Measurements from ENCODE around the gene NACC1. TPM values are rescaled to one million over a fixed set of nuclear protein-coding genes. Genes with fewer than 3 reads are reported as not detected.
"Not testable (repeated sequence)": the region's sequence is repeated elsewhere in the genome, so short reads cannot be mapped to it uniquely, and the experiment has no call there.

The NACC1 gene
- polyA plus RNA-seq, 1 donor (not counting 4 experiments of a cell fraction or from before 2014, with no cell fraction given): 32.9 TPM

- Histone ChIP-seq H3K36me3 (ENCODE audit: control insufficient read depth in 2 of 2, extremely low read depth in 1 of 2, insufficient read depth in 2 of 2, low read length in 2 of 2) (peaks cover 17 to 27% of the 10 kb centered on the region in 2 experiments), H3K27me3 (ENCODE audit: control insufficient read depth, extremely low read depth, insufficient read depth, low read length) (no peaks in the 10 kb centered on the region), H3K4me2 (ENCODE audit: control insufficient read depth, extremely low read depth, insufficient read depth, low read depth, low read length) (no peak overlapping the region), H3K27ac (ENCODE audit: control insufficient read depth, insufficient read depth, low read length) (no peak overlapping the region), H3K79me2 (ENCODE audit: control insufficient read depth, insufficient read depth, low read length) (peaks cover 11% of the 10 kb centered on the region), H3K9me3 (ENCODE audit: control insufficient read depth, low read depth, low read length) (no peaks in the 10 kb centered on the region), H3K9me1 (ENCODE audit: control insufficient read depth, extremely low read depth, insufficient read depth, low read length) (no peaks in the 10 kb centered on the region), H4K20me1 (ENCODE audit: control insufficient read depth, extremely low read depth, insufficient read depth, low read length) (no peaks in the 10 kb centered on the region), H3K4me1 (ENCODE audit: control insufficient read depth, extremely low read depth, insufficient read depth, low read length) (no peaks in the 10 kb centered on the region), H3K4me3 (ENCODE audit: control insufficient read depth in 2 of 3, extremely low read depth in 1 of 3, insufficient read depth in 2 of 3, low read depth in 1 of 3, low read length in 3 of 3) (no peak overlapping the region), H3K9ac (ENCODE audit: control insufficient read depth, extremely low read depth, insufficient read depth, low read length) (no peak overlapping the region), H2AFZ (ENCODE audit: control insufficient read depth, low read length) (no peak overlapping the region)
- no peak for DNase-seq (ENCODE audit: low read depth, low spot score)
- dilution Hi-C loops (cut with MboI; ENCODE audit: extremely low pct_ligation_motif_present, low sequenced_read_pairs): no loop called here
- no peak for FAIRE-seq
- TF ChIP-seq CTCF (optimal IDR thresholded peaks at IDR 0.05 in 1 of 3, IDR thresholded peaks at IDR 0.05 in 1 of 3, conservative IDR thresholded peaks at IDR 0.05 in 1 of 3; ENCODE audit: extremely low read depth in 1 of 3, insufficient read depth in 2 of 3, low read length in 3 of 3) (no peak), EZH2 (IDR thresholded peaks at IDR 0.05; ENCODE audit: low read length) (no peak)
These were observed 21.7 kb downstream of the NACC1 start for GRCh38 chr19:13139633-13140311.

GRCh38 chr19:13146763-13147563 lies 28.9 kb downstream of the NACC1 start:
- H3K4me1 ChIP-seq (ENCODE audit: control insufficient read depth, extremely low read depth, insufficient read depth, low read length): peaks cover 2% of the 10 kb centered on the region
- no peaks in the 10 kb centered on the region for H3K27me3 ChIP-seq (ENCODE audit: control insufficient read depth, extremely low read depth, insufficient read depth, low read length)
- DNase-seq (ENCODE audit: low read depth, low spot score): no peak
- H3K4me2 ChIP-seq (ENCODE audit: control insufficient read depth, extremely low read depth, insufficient read depth, low read depth, low read length): no peak overlapping the region
- no peak overlapping the region for H3K9ac ChIP-seq (ENCODE audit: control insufficient read depth, extremely low read depth, insufficient read depth, low read length)
- no peak overlapping the region for H3K4me3 ChIP-seq (ENCODE audit: control insufficient read depth in 2 of 3, extremely low read depth in 1 of 3, insufficient read depth in 2 of 3, low read depth in 1 of 3, low read length in 3 of 3)
- H3K9me3 ChIP-seq (ENCODE audit: control insufficient read depth, low read depth, low read length): no peaks in the 10 kb centered on the region
- H3K9me1 ChIP-seq (ENCODE audit: control insufficient read depth, extremely low read depth, insufficient read depth, low read length): no peaks in the 10 kb centered on the region
- H3K36me3 ChIP-seq (ENCODE audit: control insufficient read depth in 2 of 2, extremely low read depth in 1 of 2, insufficient read depth in 2 of 2, low read length in 2 of 2): peaks cover 7 to 8% of the 10 kb centered on the region in 2 experiments
- no peak overlapping the region for H2AFZ ChIP-seq (ENCODE audit: control insufficient read depth, low read length)
- peaks cover 23% of the 10 kb centered on the region for H3K79me2 ChIP-seq (ENCODE audit: control insufficient read depth, insufficient read depth, low read length)
- H4K20me1 ChIP-seq (ENCODE audit: control insufficient read depth, extremely low read depth, insufficient read depth, low read length): no peaks in the 10 kb centered on the region
- H3K27ac ChIP-seq (ENCODE audit: control insufficient read depth, insufficient read depth, low read length): no peak overlapping the region
- FAIRE-seq: no peak
- dilution Hi-C loops (cut with MboI; ENCODE audit: extremely low pct_ligation_motif_present, low sequenced_read_pairs): no loop called here
- TF ChIP-seq CTCF (optimal IDR thresholded peaks at IDR 0.05 in 1 of 3, IDR thresholded peaks at IDR 0.05 in 1 of 3, conservative IDR thresholded peaks at IDR 0.05 in 1 of 3; ENCODE audit: extremely low read depth in 1 of 3, insufficient read depth in 2 of 3, low read length in 3 of 3): no peak
- no peak for TF ChIP-seq EZH2 (IDR thresholded peaks at IDR 0.05; ENCODE audit: low read length)

DNA sequence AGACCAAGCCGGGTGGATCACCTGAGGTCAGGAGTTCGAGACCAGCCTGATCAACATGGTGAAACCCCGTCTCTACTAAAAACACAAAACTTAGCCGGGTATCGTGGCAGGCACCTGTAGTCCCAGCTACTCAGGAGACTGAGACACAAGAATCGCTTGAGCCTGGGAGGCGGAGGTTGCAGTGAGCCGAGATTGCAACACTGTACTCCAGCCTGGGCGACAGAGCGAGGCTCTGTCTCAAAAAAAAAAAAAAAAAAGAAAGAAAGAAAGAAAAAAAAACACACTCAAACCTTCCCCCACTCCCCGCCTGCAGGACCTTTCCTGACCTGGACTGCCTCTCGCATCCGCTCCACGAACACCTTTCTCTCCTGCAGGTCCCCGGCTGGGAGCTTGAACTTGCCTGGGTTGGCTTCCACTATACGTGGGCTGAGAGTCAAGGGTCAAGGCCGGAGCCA lies 31.1 kb downstream of the NACC1 start:
- Histone ChIP-seq H3K9ac (ENCODE audit: control insufficient read depth, extremely low read depth, insufficient read depth, low read length) (peak overlapping the region; percentile 98), H3K4me3 (ENCODE audit: control insufficient read depth in 2 of 3, extremely low read depth in 1 of 3, insufficient read depth in 2 of 3, low read depth in 1 of 3, low read length in 3 of 3) (peak overlapping the region; percentile 62 to 99 (median 99)), H3K27ac (ENCODE audit: control insufficient read depth, insufficient read depth, low read length) (peak overlapping the region; percentile 97), H3K36me3 (ENCODE audit: control insufficient read depth in 2 of 2, extremely low read depth in 1 of 2, insufficient read depth in 2 of 2, low read length in 2 of 2) (peaks cover 6 to 18% of the 10 kb centered on the region in 2 experiments), H3K4me2 (ENCODE audit: control insufficient read depth, extremely low read depth, insufficient read depth, low read depth, low read length) (peak overlapping the region; percentile 85), H3K79me2 (ENCODE audit: control insufficient read depth, insufficient read depth, low read length) (peaks cover 44% of the 10 kb centered on the region), H2AFZ (ENCODE audit: control insufficient read depth, low read length) (peak overlapping the region; percentile 76)
- dilution Hi-C loops (cut with MboI; ENCODE audit: extremely low pct_ligation_motif_present, low sequenced_read_pairs); DNase-seq (ENCODE audit: low read depth, low spot score); H3K27me3 ChIP-seq (ENCODE audit: control insufficient read depth, extremely low read depth, insufficient read depth, low read length); H3K9me3 ChIP-seq (ENCODE audit: control insufficient read depth, low read depth, low read length); FAIRE-seq; H4K20me1 ChIP-seq (ENCODE audit: control insufficient read depth, extremely low read depth, insufficient read depth, low read length); H3K9me1 ChIP-seq (ENCODE audit: control insufficient read depth, extremely low read depth, insufficient read depth, low read length); H3K4me1 ChIP-seq (ENCODE audit: control insufficient read depth, extremely low read depth, insufficient read depth, low read length): not testable (repeated sequence)
